Measurements from ENCODE around the gene PPIG.

DNA sequence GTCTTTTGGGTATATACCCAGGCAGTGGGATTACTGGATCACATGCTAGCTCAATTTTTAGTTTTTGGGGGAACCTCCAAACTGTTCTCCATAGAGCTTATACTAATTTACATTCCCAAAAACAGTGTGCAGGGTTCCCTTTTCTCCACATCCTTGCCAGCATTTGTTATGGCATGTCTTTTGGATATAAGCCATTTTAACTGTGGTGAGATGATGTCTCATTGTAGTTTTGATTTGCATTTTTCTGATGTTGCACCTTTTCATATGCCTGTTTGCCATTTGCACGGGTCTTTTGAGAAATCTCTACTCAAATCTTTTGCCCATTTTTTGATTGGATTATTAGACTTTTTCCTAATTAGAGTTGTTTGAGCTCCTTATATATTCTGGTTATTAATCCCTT lies 18.5 kb upstream of the PPIG start:
- TF ChIP-seq POLR2A (IDR thresholded peaks at IDR 0.05) (no peak), POLR2AphosphoS5 (IDR thresholded peaks at IDR 0.05) (no peak)
- TF ChIP-seq, protein P1, sequence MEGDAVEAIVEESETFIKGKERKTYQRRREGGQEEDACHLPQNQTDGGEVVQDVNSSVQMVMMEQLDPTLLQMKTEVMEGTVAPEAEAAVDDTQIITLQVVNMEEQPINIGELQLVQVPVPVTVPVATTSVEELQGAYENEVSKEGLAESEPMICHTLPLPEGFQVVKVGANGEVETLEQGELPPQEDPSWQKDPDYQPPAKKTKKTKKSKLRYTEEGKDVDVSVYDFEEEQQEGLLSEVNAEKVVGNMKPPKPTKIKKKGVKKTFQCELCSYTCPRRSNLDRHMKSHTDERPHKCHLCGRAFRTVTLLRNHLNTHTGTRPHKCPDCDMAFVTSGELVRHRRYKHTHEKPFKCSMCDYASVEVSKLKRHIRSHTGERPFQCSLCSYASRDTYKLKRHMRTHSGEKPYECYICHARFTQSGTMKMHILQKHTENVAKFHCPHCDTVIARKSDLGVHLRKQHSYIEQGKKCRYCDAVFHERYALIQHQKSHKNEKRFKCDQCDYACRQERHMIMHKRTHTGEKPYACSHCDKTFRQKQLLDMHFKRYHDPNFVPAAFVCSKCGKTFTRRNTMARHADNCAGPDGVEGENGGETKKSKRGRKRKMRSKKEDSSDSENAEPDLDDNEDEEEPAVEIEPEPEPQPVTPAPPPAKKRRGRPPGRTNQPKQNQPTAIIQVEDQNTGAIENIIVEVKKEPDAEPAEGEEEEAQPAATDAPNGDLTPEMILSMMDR (IDR thresholded peaks at IDR 0.05) = no peak

Measured in sigmoid colon (tissue), 4 donors.